Measurements from ENCODE around the gene CCN5.

The CCN5 gene

DNA sequence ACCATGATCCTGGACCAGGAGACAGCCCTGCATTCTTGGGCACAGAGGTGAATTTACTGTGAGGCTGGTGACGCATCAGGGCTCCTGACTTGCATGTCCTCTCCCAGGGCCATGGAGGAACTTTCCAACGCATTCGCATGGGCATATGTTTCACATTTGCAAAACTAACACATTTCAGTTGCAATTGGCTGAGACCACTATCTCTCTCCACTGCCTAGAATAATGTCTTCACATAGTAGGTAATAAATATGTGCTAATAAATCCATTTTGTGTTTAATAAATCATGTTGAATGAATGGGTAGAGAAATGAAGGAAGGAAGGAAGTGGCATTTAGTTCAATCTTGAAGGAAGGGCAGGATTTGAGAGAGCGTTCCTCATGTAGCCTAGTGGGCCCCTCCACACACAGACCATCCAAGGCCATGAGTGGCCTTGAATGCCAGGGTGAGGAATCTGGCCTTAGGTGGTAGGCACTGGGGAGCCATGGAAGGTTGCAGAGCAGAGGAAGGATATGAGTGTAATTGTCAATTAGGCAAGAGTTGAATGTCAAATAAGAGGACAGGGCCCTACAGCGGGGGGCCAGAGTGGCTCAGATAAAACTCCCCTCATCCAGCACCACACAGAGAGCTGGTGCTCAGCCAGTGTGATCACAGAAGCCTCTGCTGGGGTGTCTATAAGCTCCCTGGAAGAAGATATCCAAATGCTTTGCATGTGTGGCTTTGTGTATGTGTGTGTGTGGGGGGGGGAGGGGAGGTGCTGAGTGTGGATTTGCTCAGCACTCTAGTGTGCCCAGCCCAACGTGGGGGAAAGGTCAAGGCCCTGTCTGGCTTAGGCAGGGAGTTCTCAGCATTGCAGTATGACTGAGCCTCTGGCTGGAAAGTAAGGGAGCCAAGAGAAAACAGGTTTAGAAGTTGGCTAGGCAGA is 30.9 kb upstream of the CCN5 start:
- peaks cover 10% of the 10 kb centered on the region for H3K4me1 ChIP-seq (ENCODE audit: control insufficient read depth, insufficient read depth, low read length)
- no peak overlapping the region for H3K27ac ChIP-seq (ENCODE audit: low read depth, low read length)
- no peak overlapping the region for H3K4me3 ChIP-seq (ENCODE audit: low read depth, low read length)
- no peaks in the 10 kb centered on the region; the same call in 1 of the 2 replicates for H3K27me3 ChIP-seq (ENCODE audit: control insufficient read depth, insufficient read depth, low read length)
- H3K9me3 ChIP-seq (ENCODE audit: control insufficient read depth, insufficient read depth, low read length) = no peaks in the 10 kb centered on the region
- H3K9ac ChIP-seq (ENCODE audit: low read depth, low read length) = no peak overlapping the region
- no peaks in the 10 kb centered on the region for H3K36me3 ChIP-seq (ENCODE audit: control insufficient read depth, insufficient read depth, low read length)

DNA sequence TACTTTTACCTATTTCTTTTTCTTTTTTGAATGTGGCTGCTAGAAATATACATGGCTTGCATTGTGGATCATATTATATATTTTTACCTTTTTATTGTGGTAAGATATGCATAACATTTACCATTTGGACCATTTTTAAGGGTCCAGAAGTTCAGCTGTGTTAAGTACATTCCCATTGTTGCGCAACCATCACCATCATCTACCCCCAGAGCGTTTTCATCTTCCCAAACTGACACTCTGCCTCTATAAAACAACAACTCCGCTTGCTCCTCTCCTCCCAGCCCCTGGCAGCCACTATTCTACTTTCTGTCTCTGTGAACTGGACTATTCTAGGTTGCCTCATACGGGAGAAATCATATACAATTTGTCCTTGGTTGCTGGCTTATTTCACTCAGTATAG is 28.2 kb upstream of the CCN5 start:
- peaks cover 10% of the 10 kb centered on the region for H3K4me1 ChIP-seq (ENCODE audit: control insufficient read depth, insufficient read depth, low read length)
- H3K27me3 ChIP-seq (ENCODE audit: control insufficient read depth, insufficient read depth, low read length) = no peaks in the 10 kb centered on the region; the same call in 1 of the 2 replicates
- H3K27ac ChIP-seq (ENCODE audit: low read depth, low read length) = no peak overlapping the region
- H3K9ac ChIP-seq (ENCODE audit: low read depth, low read length) = no peak overlapping the region
- H3K36me3 ChIP-seq (ENCODE audit: control insufficient read depth, insufficient read depth, low read length) = no peaks in the 10 kb centered on the region
- no peak overlapping the region for H3K4me3 ChIP-seq (ENCODE audit: low read depth, low read length)
- no peaks in the 10 kb centered on the region for H3K9me3 ChIP-seq (ENCODE audit: control insufficient read depth, insufficient read depth, low read length)

DNA sequence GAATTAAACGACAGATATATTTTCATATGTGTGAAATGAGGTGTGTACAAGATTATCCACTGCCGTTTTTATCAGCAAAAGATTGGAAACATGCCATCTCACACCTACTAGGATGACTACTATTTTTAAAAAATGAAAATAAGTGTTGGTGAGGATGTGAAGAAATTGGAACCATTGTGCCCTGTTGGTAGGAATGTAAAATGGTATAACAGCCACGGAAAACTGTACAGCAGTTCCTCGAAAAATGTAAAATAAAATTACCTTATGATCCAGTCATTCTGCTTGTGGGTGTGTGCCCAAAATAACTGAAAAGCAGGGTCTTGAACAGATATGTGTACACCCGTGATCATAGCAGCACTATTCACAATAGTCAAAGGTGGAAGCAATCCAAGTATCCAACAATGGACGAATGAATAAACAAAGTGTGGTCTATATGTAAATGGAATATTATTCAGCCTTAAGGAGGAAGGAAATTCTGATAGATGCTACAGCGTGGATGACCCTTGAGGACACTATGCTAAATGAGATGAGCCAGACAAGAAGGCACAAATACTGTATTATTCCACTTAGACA is 27.0 kb upstream of the CCN5 start:
- no peaks in the 10 kb centered on the region for H3K9me3 ChIP-seq (ENCODE audit: control insufficient read depth, insufficient read depth, low read length)
- H3K36me3 ChIP-seq (ENCODE audit: control insufficient read depth, insufficient read depth, low read length) = no peaks in the 10 kb centered on the region
- H3K27ac ChIP-seq (ENCODE audit: low read depth, low read length) = no peak overlapping the region
- no peak overlapping the region for H3K4me3 ChIP-seq (ENCODE audit: low read depth, low read length)
- no peak overlapping the region for H3K9ac ChIP-seq (ENCODE audit: low read depth, low read length)
- peaks cover 10% of the 10 kb centered on the region for H3K4me1 ChIP-seq (ENCODE audit: control insufficient read depth, insufficient read depth, low read length)
- no peaks in the 10 kb centered on the region; the same call in 1 of the 2 replicates for H3K27me3 ChIP-seq (ENCODE audit: control insufficient read depth, insufficient read depth, low read length)

DNA sequence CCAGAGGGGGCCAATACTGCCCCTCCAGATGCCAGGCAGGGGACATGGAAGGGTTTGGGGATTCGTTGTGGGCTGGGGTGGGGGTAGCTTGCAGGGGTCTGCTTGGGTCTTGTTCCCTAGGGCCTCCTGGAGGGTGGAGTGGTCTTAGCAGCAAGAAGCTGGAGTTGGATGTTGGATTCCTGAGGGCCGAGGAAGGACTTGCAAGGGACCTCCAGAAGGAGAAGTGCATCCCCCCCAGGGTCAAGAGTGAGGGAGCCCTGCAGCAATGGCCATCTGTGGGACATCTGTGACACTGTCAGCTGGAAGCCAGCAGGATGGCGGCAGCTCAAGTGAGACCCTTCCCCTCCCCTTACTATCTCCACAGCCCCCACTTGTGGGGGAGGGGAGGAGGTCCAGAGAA is 25.4 kb upstream of the CCN5 start:
- Histone ChIP-seq H3K27ac (ENCODE audit: low read depth, low read length) (no peak overlapping the region), H3K4me1 (ENCODE audit: control insufficient read depth, insufficient read depth, low read length) (peaks cover 3% of the 10 kb centered on the region; the same call in 1 of the 2 replicates), H3K4me3 (ENCODE audit: low read depth, low read length) (no peak overlapping the region), H3K36me3 (ENCODE audit: control insufficient read depth, insufficient read depth, low read length) (no peaks in the 10 kb centered on the region), H3K9ac (ENCODE audit: low read depth, low read length) (no peak overlapping the region), H3K9me3 (ENCODE audit: control insufficient read depth, insufficient read depth, low read length) (no peaks in the 10 kb centered on the region), H3K27me3 (ENCODE audit: control insufficient read depth, insufficient read depth, low read length) (no peaks in the 10 kb centered on the region)

DNA sequence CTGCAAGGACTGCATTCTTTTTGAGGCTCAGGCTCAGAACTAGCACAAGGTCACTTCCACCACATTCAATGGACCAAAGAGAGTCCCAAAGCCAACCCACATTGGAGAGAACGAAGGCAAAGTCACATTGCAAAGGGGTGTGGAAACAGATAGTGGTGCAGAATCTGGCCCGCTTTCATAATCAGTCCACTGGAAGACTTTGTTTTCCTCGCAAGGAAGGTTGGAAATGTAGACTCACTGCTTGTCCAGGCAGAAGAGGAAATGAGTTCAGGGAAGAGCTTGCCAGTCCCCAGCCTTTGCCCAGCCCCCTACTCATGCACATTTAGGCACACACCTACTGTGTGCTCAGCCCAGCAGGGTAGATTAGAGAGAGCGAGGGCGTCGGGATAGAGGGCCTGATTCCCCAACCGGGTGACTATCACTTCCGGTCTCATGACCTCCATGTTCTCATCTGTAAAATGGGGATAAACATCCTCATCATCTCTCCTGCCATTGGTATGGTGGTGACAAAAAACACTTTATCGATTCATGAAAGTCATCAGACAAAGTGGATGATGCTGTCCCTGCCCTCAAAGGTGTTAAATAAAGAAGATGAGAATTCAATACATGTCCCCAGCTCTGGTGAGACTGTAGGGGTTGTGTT is 24.3 kb upstream of the CCN5 start:
- Histone ChIP-seq H3K27ac (ENCODE audit: low read depth, low read length) (no peak overlapping the region), H3K9me3 (ENCODE audit: control insufficient read depth, insufficient read depth, low read length) (no peaks in the 10 kb centered on the region), H3K27me3 (ENCODE audit: control insufficient read depth, insufficient read depth, low read length) (no peaks in the 10 kb centered on the region), H3K9ac (ENCODE audit: low read depth, low read length) (no peak overlapping the region), H3K4me3 (ENCODE audit: low read depth, low read length) (no peak overlapping the region), H3K4me1 (ENCODE audit: control insufficient read depth, insufficient read depth, low read length) (peaks cover 6% of the 10 kb centered on the region), H3K36me3 (ENCODE audit: control insufficient read depth, insufficient read depth, low read length) (no peaks in the 10 kb centered on the region)

DNA sequence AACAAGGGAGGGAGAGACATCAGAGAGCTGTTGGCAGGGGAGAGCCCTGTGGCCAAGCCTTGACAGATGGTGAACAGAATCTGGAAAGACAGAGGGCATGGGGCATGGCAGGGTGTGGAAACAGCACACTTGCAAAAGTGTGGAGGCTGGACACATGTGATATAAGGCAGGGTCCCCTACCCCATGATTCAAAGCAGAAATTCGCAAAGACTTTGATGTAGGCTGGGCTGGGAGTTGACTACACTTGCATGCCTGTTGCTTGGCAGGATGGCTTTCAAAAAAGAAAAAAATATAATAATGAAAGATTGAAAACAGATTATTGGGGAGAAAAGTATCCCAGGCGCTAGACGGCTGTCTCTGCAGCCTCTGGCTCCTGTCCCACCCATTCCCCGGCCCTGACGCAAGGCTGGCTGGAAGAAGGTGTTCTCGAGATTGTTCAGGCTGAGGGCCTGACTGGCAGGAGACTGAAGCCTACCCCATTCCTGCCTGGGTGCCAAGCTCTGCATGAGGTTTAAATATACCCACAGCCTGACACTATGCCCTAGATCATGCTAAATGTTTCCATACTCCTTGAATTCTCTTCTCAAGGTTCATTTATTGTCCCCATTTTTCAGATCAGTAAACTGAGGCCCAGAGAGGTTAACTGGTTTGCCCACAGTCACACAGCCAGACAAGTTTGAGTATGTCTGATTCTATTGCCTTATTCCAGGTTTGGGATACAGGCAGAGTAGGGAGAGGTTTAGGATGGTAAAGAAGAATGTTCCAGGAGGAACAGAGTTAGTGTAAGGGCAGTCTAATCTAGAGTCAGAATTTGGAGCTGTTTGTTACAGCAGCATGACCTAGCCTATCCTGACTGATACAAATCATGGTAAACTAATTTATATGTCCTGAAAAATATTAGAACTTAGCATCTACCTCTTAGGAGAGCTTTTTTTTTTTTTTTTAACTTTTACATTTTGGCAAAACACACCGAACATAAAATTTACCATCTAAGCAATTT is 23.4 kb upstream of the CCN5 start:
- H3K27me3 ChIP-seq (ENCODE audit: control insufficient read depth, insufficient read depth, low read length) = no peaks in the 10 kb centered on the region
- H3K36me3 ChIP-seq (ENCODE audit: control insufficient read depth, insufficient read depth, low read length) = no peaks in the 10 kb centered on the region
- no peak overlapping the region for H3K4me3 ChIP-seq (ENCODE audit: low read depth, low read length)
- no peaks in the 10 kb centered on the region for H3K9me3 ChIP-seq (ENCODE audit: control insufficient read depth, insufficient read depth, low read length)
- H3K9ac ChIP-seq (ENCODE audit: low read depth, low read length) = no peak overlapping the region
- no peak overlapping the region for H3K27ac ChIP-seq (ENCODE audit: low read depth, low read length)
- H3K4me1 ChIP-seq (ENCODE audit: control insufficient read depth, insufficient read depth, low read length) = peaks cover 8% of the 10 kb centered on the region

DNA sequence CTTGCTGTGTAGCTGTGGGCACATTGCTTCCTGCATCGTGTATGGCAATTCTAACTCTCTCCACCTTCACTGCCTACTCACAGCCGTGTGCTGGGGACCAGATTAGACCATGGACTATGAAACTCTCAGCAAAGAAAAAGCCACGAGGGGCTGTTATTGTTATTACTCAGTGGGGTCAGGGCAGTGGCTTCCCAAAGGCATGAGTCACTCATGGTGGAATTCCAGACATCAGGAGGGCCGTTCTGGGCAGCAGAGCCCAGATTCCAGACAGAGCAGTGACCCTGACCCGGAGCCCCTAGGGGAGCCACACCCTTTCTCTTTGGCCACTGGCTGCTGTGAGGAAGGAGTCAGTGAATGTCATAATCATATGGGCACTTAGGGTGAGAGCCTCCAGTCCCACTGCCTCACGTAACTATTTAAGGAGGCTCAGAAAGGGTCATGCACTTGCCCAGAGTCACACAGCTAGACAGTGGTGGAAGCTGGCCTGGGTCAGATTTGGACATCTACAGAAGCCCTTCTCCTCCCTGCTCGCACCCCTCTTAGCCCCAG is 22.2 kb upstream of the CCN5 start:
- Histone ChIP-seq H3K4me3 (ENCODE audit: low read depth, low read length) (no peak overlapping the region), H3K27ac (ENCODE audit: low read depth, low read length) (peak overlapping the region; percentile 43), H3K36me3 (ENCODE audit: control insufficient read depth, insufficient read depth, low read length) (no peaks in the 10 kb centered on the region), H3K9ac (ENCODE audit: low read depth, low read length) (no peak overlapping the region), H3K4me1 (ENCODE audit: control insufficient read depth, insufficient read depth, low read length) (peaks cover 8% of the 10 kb centered on the region), H3K9me3 (ENCODE audit: control insufficient read depth, insufficient read depth, low read length) (no peaks in the 10 kb centered on the region), H3K27me3 (ENCODE audit: control insufficient read depth, insufficient read depth, low read length) (no peaks in the 10 kb centered on the region)

DNA sequence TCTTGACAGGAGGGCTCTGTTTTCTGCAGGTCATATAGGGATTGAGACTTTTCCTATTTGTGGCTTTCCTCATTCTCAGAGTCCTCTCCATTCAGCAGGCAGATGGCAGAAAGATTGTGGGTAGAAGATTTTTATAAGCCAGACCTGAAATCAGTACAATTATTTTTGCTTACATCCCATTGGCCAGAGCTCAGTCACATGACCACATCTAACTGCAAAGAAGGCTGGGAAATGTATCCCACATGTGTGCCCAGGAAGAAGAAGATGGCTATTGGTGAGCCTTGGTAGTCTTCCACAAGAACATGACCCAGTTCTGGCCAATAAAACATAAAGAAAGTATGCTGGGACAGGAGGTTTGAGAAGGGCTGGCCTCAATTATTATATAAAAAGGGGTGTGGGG is 21.5 kb upstream of the CCN5 start:
- no peaks in the 10 kb centered on the region for H3K36me3 ChIP-seq (ENCODE audit: control insufficient read depth, insufficient read depth, low read length)
- H3K4me1 ChIP-seq (ENCODE audit: control insufficient read depth, insufficient read depth, low read length) = peaks cover 8% of the 10 kb centered on the region
- H3K4me3 ChIP-seq (ENCODE audit: low read depth, low read length) = no peak overlapping the region
- H3K9me3 ChIP-seq (ENCODE audit: control insufficient read depth, insufficient read depth, low read length) = no peaks in the 10 kb centered on the region
- no peak overlapping the region for H3K9ac ChIP-seq (ENCODE audit: low read depth, low read length)
- H3K27ac ChIP-seq (ENCODE audit: low read depth, low read length) = no peak overlapping the region
- no peaks in the 10 kb centered on the region for H3K27me3 ChIP-seq (ENCODE audit: control insufficient read depth, insufficient read depth, low read length)

DNA sequence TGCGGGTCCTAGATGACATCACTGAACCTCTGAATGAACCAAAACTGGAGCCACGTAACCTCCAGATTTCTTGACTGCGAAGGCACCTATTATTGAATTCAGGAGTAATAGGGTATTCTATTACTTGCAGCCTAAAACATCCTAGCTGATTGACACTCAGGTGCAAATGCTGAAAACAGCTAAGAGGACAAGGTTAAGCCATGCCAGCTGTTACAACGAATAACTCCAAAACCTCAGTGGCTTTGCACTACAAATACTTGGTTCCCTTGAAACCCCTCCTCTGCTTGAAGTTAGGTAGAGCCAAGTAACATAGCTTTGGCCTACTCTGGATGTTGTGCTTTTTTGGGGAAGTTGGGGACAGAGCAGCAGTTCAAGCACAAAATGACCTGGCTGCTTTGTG is 21.0 kb upstream of the CCN5 start:
- Histone ChIP-seq H3K9me3 (ENCODE audit: control insufficient read depth, insufficient read depth, low read length) (no peaks in the 10 kb centered on the region), H3K36me3 (ENCODE audit: control insufficient read depth, insufficient read depth, low read length) (no peaks in the 10 kb centered on the region), H3K9ac (ENCODE audit: low read depth, low read length) (no peak overlapping the region), H3K4me1 (ENCODE audit: control insufficient read depth, insufficient read depth, low read length) (peaks cover 8% of the 10 kb centered on the region), H3K27ac (ENCODE audit: low read depth, low read length) (no peak overlapping the region), H3K4me3 (ENCODE audit: low read depth, low read length) (no peak overlapping the region), H3K27me3 (ENCODE audit: control insufficient read depth, insufficient read depth, low read length) (no peaks in the 10 kb centered on the region)

DNA sequence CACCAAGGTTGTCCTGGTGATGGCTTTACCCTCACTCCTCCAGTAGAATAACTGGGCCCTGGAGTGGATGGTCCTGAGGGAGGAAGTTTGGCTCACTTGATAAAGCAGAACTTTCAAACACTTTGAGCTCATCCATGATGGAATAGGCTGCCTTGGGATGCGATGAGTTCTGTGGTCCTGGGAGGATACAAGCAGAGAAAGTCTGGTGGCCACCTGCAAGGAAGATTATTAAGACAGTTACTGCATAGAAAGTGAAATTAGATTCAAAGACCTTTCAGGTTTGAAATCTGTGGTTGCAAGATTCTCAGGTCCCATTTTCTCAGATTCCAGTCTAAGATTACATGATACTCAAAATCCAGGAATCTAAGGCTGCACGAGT is 19.9 kb upstream of the CCN5 start:
- Histone ChIP-seq H3K9ac (ENCODE audit: low read depth, low read length) (no peak overlapping the region), H3K9me3 (ENCODE audit: control insufficient read depth, insufficient read depth, low read length) (no peaks in the 10 kb centered on the region), H3K4me1 (ENCODE audit: control insufficient read depth, insufficient read depth, low read length) (peaks cover 8% of the 10 kb centered on the region), H3K4me3 (ENCODE audit: low read depth, low read length) (no peak overlapping the region), H3K36me3 (ENCODE audit: control insufficient read depth, insufficient read depth, low read length) (no peaks in the 10 kb centered on the region), H3K27me3 (ENCODE audit: control insufficient read depth, insufficient read depth, low read length) (no peaks in the 10 kb centered on the region), H3K27ac (ENCODE audit: low read depth, low read length) (no peak overlapping the region)
